ENCODE measurements around the gene BCKDK. TPM values are rescaled to one million over a fixed set of nuclear protein-coding genes. Genes with fewer than 3 reads are reported as not detected.

BCKDK gene
- total RNA-seq, 1 donor from 2014 or later, result 43.5 TPM

DNA sequence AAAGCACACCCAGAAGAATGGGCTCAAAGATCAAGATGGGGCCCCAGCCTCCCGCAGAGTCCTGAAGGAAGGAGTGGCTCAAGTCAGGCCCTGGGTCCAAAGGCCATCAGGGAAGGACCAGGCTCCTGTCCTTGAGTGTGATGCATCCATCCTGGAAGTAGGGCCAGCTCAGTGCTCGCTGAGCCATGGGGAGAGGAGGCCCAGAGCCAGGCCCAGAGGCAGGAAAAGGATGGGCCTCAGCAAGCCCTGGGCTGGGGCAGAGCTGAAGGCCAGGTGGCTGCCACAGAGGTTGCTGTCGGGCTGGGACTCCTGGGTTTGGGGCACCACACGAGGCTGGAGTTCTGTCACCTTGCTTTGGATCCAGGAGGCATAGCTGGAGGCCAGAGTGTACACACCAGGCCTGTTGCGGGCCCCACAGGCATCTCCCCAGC, 23.7 kb downstream of the BCKDK start:
- no peak for DNase-seq (ENCODE audit: low read depth, low spot score)
- Mint-ChIP-seq H3K36me3 (ENCODE audit: low read depth) (no peaks in the 10 kb centered on the region), H3K27ac (ENCODE audit: unreplicated experiment) (no peak overlapping the region), H3K4me3 (no peak overlapping the region), H3K27me3 (ENCODE audit: low read depth) (peaks cover 12% of the 10 kb centered on the region), H3K4me1 (peaks cover 21% of the 10 kb centered on the region), H3K9me3 (no peaks in the 10 kb centered on the region)
- TF ChIP-seq, protein P1, sequence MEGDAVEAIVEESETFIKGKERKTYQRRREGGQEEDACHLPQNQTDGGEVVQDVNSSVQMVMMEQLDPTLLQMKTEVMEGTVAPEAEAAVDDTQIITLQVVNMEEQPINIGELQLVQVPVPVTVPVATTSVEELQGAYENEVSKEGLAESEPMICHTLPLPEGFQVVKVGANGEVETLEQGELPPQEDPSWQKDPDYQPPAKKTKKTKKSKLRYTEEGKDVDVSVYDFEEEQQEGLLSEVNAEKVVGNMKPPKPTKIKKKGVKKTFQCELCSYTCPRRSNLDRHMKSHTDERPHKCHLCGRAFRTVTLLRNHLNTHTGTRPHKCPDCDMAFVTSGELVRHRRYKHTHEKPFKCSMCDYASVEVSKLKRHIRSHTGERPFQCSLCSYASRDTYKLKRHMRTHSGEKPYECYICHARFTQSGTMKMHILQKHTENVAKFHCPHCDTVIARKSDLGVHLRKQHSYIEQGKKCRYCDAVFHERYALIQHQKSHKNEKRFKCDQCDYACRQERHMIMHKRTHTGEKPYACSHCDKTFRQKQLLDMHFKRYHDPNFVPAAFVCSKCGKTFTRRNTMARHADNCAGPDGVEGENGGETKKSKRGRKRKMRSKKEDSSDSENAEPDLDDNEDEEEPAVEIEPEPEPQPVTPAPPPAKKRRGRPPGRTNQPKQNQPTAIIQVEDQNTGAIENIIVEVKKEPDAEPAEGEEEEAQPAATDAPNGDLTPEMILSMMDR (conservative IDR thresholded peaks at IDR 0.05), result no peak

DNA sequence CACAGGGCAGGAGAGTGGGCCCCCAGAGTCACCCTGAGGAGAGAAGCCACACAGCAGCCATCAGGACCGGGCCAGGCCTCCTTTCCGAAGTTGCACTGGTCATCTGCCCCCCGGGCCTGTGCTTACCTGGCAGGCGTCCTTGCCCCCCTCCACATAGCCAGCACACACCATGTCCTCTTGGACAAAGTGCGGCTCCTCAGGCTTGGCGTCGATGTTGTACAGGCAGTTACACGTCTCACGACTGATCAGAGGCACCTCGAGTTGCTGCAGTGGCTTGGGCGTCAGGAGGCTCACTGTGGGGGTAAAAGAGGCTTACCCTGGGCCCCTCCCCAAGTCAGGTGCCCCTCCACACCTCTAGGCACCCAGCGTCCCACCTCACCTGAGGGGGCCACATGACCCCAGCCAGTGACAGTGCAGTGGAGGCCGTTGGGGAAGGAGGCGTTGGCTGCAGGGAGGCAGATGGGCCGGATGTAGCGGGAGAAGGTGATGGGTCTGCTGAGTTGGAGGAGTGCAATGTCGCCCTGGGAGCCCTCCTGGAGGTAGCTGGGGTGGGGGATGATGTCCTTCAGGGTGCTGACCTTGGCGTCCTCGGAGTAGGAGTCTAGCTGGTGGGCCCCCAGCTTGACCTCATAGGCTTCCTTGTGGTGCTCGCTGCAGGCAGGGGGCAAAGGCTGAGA, 24.3 kb downstream of the BCKDK start:
- Mint-ChIP-seq H3K9me3 (no peaks in the 10 kb centered on the region), H3K4me1 (peaks cover 21% of the 10 kb centered on the region), H3K36me3 (ENCODE audit: low read depth) (no peaks in the 10 kb centered on the region), H3K4me3 (no peak overlapping the region), H3K27me3 (ENCODE audit: low read depth) (peaks cover 12% of the 10 kb centered on the region), H3K27ac (ENCODE audit: unreplicated experiment) (peak overlapping the region; percentile 19)
- DNase-seq (ENCODE audit: low read depth, low spot score), result no peak
- TF ChIP-seq, protein P1 (conservative IDR thresholded peaks at IDR 0.05), result no peak

DNA sequence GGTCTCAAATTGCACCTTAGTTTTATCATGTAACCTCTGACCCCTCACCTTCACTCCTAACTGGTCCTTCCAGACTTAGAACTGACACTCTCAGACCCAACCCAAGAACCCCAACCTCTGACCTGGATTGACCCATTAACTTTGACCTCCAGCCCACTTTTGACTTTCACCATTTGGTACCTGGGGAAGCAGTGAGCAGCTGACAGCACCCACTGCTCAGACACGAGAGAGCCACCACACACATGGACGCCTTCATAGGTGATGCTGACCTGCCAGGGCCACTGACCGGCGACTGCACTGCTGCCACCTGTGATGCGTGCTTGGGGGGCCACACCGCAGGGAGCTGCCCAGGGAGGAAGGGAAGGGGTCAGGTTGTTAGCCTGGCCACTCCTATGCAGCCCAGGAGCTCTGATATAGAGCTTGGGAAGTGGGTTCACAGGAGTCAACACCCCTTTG, 24.9 kb downstream of the BCKDK start:
- H3K27me3 Mint-ChIP-seq (ENCODE audit: low read depth), result peaks cover 12% of the 10 kb centered on the region
- H3K9me3 Mint-ChIP-seq, result no peaks in the 10 kb centered on the region
- no peaks in the 10 kb centered on the region for H3K36me3 Mint-ChIP-seq (ENCODE audit: low read depth)
- H3K4me3 Mint-ChIP-seq, result no peak overlapping the region
- DNase-seq (ENCODE audit: low read depth, low spot score), result no peak
- H3K27ac Mint-ChIP-seq (ENCODE audit: unreplicated experiment), result peak overlapping the region; percentile 7
- TF ChIP-seq, protein P1 (conservative IDR thresholded peaks at IDR 0.05), result no peak
- peaks cover 21% of the 10 kb centered on the region for H3K4me1 Mint-ChIP-seq

DNA sequence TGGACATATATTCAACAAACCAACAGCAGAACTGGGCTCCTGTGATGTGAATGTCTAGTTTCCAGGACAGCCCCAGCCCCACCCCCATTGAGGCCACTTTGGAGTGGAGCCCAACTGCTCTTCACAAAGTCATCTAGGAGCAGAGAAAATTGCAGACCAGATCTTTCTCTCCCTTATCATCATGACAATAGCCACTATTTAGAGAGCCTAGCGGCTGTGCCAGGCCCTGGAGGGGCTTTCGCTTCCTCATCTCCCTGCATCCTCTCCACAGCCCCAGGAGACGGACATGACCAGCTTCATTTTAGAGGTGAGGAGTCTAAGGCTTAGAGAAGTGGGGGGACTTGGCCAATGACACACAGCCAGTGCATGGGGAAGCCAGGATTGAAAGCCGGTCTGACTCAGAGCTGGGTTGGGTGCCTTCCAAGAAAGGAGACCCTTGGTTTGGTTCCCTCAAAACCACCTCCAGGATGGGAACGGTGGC, 25.9 kb downstream of the BCKDK start:
- TF ChIP-seq, protein P1 (conservative IDR thresholded peaks at IDR 0.05), result no peak
- Mint-ChIP-seq H3K9me3 (no peaks in the 10 kb centered on the region), H3K27ac (ENCODE audit: unreplicated experiment) (peak overlapping the region; percentile 7), H3K36me3 (ENCODE audit: low read depth) (no peaks in the 10 kb centered on the region), H3K27me3 (ENCODE audit: low read depth) (peaks cover 12% of the 10 kb centered on the region), H3K4me3 (peak overlapping the region; percentile 36), H3K4me1 (peaks cover 21% of the 10 kb centered on the region)
- DNase-seq (ENCODE audit: low read depth, low spot score), result no peak

DNA sequence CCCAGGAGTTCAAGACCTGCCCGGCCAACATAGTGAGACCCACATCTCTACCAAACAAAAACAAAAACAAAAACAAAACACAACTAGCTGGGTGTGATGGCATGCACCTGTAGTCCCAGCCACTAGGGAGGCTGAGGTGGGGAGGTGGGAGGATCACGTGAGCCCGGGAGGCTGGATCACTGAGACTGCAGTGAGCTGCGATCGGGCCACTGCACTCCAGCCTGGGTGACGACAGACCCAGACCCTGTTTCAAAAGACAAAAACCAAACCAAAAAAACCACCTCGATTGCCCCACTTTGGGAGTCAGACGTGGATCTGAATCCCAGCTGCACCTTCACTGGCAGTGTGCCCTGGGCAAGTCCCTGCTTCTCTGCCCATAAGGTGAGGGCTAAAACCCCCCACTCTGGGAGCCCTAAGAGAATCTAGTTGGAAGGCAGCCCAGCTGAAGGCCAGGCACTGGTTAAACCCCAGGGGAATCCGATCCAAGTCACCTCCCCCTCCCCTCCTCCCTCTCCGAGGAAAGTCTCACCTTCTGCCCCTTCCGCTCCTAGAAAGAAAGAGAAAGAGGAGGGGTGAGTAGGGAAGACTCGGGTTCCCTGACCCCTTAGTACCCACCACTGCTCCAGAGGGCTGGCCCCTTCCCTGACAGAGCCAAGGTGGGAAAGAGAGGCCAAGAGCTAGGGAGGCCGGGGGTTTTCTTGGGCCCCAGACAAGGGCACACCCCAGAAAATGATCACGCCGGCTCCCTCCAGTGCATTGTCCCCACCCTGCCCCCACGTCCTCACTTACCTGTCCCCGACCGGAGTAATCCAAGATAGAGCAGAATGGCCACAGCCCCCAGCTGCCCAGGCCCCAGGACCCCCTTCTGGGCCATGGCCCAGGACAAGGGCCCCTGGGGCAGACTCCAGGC, 26.7 kb downstream of the BCKDK start:
- Mint-ChIP-seq H3K36me3 (ENCODE audit: low read depth) (no peaks in the 10 kb centered on the region), H3K27me3 (ENCODE audit: low read depth) (peaks cover 12% of the 10 kb centered on the region), H3K27ac (ENCODE audit: unreplicated experiment) (no peak overlapping the region), H3K9me3 (no peaks in the 10 kb centered on the region), H3K4me3 (no peak overlapping the region), H3K4me1 (peaks cover 21% of the 10 kb centered on the region)
- no peak for DNase-seq (ENCODE audit: low read depth, low spot score)
- TF ChIP-seq, protein P1 (conservative IDR thresholded peaks at IDR 0.05), result no peak

Data from neural crest cell (in vitro differentiated cells).